Stimulated activated CD8-positive, alpha-beta memory T cell treated with anti-CD3 and anti-CD28 coated beads, Interleukin-4, amount 100 ng/mL, for 24 hours (primary cell): ENCODE results near the gene SRMS.
"Not testable (repeated sequence)": the region's sequence is repeated elsewhere in the genome, so short reads cannot be mapped to it uniquely, and the experiment has no call there.

Experiments used
- DNase-seq: peaks from one replicate; pipeline ENCODE4 v3.0.0-alpha.2; 2020; ENCODE audit warnings: low read depth

Gene SRMS

DNA sequence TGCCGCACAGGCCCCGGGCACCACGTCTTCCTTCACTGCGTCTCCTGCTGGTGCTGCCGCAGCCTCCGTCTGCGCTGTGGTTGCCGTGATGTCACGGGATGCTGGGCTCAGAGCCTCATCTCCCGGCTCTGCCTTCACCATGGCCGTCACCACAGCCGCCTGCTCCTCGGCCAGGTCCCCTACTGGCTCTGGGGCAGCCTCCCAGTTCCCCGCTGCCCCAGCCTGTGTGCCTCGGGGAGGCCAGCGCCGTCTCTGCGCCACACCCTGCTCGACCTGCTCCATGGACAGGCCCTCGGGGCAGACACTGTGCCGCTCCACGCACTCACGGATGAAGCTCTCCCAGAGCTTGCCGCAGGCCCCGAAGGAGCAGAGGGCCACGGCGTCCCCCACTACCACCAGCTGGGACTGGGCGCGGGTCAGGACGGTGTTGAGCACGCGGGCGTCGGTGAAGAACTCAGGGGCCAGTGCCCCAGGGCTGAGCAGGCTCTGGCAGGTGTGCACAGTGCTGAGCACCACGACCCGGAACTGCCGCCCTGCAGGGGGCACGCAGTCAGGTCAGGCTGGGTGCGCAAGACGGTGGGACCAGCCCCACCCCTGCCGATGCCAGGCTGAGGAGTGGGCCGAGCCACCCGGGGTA lies 18.3 kb upstream of the SRMS start:
- no peak for DNase-seq

DNA sequence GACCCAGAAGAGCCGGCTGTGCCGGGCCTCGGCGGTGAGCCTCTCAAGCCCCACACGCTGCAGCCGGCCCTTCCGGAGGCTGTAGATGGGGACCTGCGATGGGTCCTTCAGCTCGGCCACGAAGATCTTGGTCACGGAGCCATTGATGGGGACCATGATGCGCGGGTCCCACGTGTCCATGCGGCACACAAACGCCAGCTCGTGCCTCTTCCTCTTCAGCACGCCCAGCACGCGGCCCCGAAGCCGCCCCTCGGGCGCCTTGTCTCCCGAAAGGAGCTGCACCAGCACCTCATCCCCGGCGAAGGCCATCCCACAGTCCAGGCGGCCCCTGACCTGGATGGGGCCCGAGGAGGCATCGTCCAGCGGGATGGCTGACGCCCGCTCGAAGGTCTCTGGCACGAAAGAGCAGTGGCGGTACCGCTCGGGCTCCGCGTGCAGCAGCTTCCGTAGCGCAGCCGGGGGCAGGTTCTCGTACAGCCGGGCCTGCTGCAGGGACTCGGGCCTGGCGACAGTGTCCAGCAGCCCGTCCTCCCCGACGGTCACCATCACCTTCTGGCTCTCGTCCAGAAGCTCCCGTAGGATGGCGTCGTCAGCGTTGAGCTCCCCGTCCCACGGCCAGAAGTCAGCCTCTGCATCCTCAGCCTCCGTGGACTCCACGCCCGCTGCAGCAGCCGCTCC lies 17.6 kb upstream of the SRMS start:
- DNase-seq = no peak

DNA sequence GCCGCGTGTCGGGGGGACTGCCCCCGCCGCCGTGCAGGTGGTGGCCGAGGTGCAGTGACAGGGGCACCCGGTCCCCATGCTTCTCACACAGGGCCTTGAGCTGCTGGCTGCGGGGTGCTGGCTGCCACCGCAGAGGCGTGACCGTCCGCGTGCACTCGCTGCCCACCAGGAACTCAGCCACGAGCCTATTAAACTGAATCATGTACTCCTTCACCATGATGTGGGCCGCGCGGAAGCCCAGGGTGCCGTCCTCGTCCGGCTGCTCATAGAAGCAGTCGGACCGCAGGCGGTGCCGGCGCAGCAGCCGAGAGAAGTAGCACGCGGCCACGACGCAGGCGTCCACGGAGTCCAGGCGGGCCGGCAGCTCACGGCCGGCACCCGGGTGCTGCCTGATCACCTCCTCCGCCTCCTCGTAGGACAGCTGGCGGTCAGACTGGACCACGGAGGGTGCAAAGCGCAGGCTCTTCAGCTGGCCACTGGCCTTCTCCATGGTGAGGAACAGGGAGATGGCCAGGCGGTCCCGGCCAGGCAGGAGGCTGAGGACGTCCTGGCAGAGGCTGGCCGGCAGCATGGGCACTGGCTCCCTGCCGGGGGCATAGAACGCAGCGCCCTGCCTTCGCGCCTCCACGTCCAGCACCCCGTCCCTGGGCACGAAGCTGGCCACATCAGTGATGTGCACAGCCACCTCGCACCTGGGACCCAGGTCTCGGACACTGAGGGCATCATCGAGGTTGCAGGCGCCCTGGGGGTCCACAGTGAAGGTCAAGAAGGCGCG lies 16.7 kb upstream of the SRMS start:
- no peak for DNase-seq

DNA sequence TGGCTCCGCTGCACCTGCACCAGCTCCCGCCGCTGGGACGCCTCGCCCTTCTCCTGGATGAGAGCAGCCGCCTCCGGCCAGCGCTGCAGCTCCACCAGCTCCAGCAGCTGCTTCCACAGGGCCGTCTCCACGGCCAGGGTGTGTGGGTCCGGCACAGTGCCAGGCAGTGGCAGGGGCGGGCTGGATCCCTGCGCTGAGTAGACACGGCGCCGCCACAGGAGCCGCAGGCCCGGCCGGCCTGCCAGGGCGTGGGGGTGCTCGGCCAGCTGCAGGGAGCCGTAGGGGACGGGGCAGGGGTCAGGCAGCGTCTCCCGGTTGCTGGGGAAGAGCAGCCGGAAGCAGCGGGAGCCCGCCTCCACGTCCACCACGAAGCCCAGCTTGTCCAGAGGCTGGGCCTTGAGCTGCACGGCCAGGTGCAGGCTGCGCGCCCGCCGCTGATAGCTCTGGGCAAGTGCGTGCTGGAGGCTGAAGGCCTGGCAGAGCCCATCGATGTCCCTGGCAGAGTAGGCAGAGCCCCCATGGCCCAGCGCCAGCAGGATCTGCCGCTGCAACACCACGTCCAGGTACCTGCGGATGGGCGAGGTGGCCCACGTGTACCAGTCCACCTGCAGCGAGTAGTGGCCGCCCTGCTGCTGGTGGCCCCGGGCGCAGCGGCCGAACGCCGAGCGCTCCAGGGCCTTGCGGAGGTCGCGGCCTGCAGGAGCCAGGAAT lies 15.8 kb upstream of the SRMS start:
- no peak for DNase-seq

DNA sequence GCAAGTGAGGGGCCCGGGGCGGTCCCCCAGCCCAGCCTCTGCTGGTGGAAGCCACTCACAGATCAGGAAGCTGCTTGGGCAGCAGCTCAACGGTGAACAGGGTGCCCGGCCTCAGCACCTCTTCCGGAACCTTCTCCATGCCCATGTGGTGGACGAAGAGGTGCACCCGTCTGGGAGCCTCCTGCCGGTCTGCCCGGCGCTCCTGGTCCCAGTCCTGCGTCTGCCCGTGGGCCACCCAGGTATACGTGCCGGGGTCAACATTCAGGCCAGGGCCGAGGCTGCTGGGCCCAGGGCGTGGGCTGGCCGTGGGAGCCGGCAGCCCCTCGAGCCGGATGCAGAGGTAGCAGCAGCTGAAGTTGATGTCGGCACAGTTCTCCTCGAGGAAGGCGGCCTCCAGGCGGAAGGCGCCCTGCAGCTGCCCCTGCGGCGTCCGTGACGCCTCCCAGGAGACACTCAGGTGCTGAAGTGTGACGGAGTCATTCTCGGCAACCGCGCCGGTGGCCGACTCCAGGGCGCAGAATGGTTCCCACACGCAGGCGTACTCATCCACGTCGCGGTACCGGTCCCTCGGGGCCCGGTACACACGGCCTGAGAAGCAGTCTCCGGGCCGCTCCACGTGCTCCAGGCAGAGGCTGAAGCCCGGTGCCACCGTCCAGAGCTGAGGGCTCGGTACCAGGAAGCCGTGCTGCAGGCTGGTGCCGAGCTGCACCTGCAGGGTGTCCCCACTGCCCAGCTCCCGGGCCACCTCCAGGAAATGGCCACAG lies 15.1 kb upstream of the SRMS start:
- no peak for DNase-seq

DNA sequence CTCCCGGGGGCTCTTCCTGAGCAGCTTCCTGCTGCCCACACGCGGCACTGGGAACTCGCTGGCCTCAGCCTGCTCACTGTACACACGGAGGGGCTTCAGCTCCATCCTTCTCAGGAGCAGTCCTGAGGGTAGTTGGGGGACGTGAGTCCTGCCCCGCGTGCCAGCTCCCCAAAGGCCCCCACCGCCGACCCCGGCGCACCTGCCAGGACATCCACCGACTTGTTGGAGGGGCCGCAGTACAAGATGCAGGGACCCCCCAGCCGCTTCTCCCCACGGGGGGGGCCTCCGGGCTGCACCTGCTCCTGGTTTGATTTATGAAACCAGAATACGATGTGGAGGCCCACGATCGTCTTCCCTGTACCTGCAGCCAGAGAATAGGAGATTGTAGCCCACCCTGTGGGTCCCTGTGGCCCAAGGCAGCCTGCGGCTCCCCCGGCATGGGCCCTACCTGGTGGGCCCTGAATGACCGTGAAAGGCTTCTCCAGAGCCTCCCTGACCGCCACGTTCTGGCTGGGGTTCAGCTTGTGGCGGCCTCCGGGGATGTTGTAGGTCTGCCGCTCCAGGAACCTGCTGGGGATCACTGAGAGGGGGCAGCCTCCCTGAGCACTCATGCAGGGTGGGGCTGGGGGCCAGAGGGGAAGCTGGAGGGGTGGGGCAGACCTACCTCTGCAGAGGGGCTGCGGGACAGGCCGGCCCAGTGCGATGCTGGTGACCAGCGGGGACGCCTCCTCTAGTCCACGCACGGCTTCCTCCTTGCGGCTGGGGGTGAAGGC lies 14.3 kb upstream of the SRMS start:
- DNase-seq = no peak

DNA sequence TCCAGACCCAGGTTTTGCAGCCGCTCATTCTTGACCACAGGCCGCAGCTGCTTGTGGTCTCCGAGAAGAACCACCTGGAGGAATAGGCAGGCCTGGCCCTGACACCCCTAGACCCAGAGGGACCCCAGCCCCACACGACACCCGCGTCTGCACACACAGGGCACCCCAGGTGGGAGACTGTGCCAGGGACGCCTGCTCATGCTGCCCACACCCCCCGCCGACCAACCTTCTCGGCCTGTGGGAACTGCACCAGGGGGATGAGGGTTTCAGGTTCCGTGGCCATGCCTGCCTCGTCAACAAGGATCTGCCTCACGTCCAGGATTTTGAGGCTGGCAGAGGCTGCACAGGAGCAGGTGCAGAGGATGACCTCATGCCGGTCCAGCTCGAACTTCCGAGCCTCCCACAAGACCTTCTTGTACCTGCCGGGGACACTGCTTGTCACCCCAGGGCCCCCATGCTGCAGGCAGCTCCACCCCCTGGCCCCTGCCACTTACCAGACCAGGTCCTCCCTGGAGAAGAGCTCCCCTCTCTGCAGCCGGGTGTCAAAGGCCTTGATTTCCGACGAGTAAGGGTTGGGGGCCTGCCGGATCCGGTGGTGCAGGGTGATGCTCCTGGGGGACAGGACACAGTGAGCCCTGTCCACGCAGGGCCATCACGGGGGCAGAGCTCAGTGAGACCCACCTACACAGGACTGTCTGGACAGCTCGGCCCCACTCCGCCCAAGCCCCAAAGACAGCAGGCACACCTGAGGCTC lies 13.5 kb upstream of the SRMS start:
- no peak for DNase-seq

DNA sequence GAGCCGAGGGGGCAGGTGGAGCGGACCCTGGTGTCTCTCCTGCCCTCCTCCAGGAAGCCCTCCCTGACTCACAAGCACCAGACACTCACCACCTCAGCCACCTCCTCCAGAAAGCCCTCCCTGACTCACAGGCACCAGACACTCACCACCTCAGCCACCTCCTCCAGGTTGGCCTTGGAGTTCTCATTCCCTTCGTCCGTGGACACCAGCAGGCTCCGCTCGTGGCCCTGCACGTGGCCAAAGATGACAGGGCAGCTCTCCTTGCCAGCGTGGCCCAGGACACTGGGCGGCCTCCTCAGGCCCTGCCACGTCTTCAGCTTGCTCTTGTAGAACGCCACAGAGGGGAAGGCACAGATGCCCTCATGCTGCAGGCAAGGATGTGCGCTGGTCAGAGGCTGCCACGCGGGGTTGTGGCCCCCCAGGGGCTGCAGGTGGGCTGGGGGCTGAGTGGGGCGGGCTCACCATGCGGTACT lies 12.8 kb upstream of the SRMS start:
- DNase-seq = no peak

DNA sequence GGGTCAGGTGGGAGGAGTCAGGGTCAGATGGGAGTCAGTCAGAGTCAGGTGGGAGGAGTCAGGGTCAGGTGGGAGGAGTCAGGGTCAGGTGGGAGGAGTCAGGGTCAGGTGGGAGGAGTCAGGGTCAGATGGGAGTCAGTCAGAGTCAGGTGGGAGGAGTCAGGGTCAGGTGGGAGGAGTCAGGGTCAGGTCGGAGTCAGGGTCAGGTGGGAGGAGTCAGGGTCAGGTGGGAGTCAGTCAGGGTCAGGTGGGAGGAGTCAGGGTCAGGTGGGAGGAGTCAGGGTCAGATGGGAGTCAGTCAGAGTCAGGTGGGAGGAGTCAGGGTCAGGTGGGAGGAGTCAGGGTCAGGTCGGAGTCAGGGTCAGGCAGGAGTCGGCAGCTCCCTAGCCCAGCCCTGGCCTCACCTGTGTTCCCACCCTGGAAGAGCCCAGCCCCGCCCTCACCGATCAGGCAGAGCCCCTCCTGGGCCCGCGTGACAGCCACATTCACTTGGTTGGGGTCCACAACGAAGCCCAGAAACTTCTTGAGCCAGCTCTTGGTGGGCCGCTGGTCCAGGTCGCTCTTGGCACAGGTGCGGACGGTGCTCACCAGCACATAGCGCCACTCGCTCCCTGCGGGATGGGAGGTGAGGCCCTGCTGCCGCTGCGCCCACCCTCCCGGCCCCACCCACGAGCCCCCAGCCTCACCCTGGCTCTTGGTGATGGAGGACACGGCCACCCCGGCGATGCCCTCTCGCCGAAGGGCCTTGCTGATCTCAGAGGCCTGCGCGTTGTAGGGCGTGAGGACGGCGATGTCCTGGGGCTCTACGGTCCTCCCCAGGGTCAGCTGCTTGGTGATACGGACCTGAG lies 12.2 kb upstream of the SRMS start:
- not testable (repeated sequence) for DNase-seq

DNA sequence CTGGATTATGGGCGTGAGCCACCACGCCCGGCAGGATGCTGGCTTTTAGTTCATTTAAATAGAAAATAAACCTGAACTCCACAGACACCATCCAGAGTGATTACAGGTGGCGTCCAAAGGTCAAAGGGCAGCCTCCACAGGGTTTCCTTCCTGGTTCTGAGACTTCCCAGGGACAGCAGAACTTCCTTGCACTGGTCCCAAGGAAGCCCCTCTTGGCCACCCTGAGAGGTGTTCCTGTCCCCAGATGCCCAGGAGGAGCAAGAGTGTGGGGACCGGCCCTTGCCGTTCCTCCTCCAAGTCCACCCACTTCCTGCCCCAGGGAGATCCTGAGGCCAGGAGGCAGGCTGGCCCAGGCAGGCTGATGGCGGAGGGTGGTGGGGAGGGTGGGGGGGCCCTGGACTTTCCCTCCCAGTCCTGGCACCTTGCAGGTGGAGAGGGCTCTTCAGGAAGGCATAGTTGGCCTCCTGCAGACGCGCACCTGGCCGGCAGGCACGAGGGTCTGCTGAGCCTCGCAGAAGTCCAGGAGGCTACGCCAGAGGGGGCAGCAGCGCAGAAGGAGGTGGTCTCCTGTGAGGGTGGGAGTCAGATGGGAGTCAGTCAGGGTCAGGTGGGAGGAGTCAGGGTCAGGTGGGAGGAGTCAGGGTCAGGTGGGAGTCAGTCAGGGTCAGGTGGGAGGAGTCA lies 11.4 kb upstream of the SRMS start:
- DNase-seq = no peak

DNA sequence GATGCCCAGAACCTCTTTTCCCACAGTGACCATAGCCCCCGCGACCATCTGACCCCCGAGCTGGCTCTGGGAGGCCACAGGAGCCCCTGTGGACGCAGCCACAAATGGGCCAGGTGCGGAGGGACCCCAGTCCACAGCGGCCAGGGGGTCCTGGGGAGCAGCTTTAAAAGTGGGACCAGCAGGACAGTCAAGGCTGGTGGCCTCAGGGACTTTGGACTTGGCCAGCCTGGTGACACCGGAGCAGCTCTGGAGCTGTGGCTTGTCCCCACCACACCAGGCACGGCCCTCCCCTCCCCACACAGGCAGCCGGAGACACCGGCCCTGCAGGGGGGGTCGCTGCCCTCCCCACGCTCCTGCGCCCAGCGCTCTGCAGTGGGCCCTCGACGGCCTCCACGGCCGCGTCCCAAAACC lies 9.9 kb upstream of the SRMS start:
- DNase-seq = no peak

DNA sequence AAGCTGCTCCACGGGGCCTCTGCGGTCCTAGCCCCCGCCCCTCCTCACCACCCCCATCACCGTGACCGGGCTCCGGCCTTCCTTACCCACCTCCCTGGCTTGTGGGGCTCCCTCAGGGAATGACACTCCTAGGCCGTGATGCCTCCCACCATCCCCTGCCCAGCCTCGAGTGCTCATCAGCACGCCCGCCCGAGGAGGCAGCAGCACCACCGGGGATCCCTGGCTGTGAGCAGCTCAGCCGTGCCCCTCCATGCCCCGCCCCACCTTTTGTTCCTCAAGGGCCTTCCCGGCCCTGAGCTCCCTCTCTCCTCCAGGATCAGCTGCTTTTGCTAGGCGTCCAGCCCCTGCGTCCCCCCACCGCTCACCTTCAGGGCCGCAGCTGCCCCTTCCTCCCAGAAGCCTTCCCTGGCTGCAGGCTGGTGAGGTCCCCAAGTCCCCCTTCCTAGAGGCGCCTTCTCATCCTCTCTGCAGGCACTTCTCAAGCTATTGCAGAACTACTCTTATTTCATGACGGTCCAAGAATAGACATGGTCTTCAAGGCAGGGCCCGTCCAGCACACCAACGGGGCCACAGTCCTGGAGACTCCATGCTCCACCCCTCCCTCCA lies 9.4 kb upstream of the SRMS start:
- DNase-seq = no peak

DNA sequence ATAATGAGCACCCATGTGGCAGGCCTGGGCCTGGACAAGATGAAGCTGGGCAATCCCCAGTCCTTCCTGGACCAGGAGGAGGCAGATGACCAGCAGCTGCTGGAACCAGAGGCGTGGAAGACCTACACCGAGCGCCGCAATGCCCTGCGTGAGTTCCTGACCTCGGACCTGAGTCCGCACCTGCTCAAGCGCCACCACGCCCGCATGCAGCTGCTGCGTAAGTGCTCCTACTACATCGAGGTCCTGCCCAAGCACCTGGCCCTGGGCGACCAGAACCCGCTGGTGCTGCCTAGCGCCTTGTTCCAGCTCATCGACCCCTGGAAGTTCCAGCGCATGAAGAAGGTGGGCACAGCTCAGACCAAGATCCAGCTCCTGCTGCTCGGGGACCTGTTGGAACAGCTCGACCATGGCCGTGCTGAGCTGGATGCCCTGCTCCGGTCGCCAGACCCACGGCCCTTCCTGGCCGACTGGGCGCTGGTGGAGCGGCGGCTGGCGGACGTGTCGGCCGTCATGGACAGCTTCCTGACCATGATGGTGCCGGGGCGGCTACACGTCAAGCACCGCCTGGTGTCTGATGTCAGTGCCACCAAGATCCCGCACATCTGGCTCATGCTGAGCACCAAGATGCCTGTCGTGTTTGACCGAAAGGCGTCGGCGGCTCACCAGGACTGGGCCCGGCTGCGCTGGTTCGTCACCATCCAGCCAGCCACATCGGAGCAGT lies 8.3 kb upstream of the SRMS start:
- no peak for DNase-seq

DNA sequence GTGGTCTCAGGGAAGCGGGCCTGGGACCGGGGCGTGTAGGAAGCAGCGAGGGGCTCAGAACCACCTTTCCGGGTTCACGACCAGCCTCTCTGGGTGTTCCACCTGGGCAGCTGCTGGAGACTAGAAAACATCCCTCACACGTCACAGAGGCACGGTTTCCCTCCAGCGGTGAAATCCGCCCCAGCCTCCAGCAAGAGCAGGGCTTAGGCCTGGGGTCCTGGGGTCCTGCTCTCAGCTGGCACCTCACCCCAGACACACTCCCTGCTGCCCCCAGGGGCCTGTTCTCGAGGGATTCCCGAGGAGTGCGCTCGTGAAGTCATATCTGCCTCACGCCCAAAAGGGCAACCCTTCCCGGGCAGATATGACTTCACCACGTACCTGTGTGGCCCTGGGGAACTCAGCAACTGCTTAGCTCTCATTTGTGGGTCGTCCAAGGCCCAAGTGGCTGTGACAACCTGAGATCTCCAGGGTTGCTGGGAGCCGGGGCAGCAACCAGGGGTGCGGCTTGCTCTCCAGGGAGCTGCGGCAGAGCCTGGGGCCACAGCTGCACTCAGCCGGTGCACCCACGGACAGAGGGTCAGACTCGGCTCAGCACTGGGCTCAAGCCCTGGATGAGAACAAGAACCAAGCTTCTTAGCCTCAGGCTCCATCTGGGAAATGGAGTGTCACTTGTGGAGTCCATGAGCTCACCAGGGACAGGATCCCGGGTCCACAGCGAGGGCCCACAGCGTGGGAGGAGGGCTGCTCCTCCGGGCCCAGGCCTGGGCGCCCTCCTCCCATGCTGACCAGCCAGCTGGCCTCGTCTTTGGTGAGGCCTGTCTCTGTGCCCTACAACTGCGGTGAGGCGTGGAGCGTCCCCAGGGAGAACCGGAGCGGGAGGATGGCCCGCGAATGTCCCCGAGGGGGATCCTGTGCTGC lies 7.1 kb upstream of the SRMS start:
- no peak for DNase-seq

DNA sequence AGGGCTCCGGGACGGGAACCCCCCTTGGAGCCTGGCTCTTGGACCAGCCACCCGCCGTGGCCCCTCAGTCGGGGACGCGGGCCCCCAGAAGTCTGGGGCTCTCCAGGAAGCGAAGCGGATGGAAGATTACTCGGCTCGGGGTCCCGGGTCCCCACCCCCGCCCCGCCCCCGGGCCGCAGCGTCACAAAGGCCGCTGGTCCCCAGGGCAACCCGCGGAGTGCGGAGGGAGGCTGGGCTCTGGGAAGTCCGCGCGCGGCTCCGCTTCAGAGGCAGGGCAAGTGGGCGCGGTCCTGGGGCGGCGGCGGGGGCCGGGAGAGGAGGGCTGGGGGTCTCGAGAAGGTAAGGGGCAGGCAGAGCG lies 6.4 kb upstream of the SRMS start, which contains the start of gene FNDC11:
Gene FNDC11 (plus strand): TSS at position 227 of the 358 bp plus-strand sequence. CDS start 1,505 bp downstream, outside the sequence.
- DNase-seq = no peak

DNA sequence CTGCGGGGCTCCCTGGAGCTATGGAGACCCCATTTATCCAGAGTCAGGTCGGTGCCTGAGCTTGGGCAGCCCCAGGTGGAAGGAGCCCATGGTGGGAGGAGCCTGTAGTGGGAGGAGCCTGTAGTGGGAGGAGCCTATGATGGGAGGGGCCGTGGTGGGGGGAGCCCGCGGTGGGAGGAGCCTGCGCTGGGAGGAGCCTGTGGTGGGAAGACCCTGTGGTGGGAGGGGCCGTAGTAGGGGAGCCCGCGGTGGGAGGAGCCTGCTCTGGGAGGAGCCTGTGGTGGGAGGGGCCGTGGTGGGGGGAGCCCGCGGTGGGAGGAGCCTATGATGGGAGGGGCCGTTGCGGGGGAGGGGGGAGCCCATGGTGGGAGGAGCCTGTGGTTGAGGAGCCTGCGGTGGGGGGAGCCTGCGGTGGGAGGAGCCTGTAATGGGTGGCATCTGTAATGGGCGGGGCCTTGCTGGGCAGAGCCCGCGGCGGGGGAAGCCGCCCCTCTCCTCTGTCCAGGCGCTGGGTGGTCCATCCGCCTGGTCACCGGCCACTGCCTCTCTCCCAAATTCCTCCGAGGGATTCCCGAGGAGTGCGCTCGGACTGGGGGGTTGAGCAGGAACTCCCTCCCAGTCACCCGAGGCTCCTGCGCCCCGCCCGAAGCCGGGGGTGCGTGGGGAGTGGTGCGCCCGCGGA lies 5.8 kb upstream of the SRMS start:
- peak; percentile 73 for DNase-seq
